WI38 (cell line): Measurements from ENCODE around the gene REV1.

Experiments
- H3K4me3 ChIP-seq: 2 replicates; pipeline ENCODE4 v1.5.1; 2011; ENCODE audit warnings: low read depth, mild to moderate bottlenecking, control low read depth, low read length
- TF ChIP-seq, protein P1 (sequence below): IDR thresholded peaks from 2 replicates; pipeline ENCODE4 v1.5.1; 2012; ENCODE audit warnings: low read depth, mild to moderate bottlenecking, control low read depth, low read length

Gene REV1

DNA sequence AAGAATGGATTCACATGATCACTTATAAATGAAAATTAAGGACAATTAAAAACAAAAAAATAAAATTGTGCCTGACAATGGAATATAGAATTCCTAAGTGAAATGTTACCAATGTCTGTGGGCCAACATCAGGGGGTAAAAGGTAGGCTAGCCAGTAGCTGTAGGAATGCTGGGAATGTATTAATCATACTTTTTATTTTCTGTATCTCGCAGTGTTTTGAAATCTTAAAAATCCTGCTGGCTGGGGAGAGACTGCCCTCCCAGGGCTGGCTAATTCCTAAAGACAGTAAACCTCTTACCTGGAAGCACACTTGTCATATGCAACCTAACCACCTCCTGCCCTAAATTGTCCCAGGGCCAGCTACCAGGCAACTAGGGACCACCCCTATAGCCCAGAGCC is 69.8 kb downstream of the REV1 start:
- TF ChIP-seq, protein P1, sequence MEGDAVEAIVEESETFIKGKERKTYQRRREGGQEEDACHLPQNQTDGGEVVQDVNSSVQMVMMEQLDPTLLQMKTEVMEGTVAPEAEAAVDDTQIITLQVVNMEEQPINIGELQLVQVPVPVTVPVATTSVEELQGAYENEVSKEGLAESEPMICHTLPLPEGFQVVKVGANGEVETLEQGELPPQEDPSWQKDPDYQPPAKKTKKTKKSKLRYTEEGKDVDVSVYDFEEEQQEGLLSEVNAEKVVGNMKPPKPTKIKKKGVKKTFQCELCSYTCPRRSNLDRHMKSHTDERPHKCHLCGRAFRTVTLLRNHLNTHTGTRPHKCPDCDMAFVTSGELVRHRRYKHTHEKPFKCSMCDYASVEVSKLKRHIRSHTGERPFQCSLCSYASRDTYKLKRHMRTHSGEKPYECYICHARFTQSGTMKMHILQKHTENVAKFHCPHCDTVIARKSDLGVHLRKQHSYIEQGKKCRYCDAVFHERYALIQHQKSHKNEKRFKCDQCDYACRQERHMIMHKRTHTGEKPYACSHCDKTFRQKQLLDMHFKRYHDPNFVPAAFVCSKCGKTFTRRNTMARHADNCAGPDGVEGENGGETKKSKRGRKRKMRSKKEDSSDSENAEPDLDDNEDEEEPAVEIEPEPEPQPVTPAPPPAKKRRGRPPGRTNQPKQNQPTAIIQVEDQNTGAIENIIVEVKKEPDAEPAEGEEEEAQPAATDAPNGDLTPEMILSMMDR, result no peak
- H3K4me3 ChIP-seq, result no peak overlapping the region

DNA sequence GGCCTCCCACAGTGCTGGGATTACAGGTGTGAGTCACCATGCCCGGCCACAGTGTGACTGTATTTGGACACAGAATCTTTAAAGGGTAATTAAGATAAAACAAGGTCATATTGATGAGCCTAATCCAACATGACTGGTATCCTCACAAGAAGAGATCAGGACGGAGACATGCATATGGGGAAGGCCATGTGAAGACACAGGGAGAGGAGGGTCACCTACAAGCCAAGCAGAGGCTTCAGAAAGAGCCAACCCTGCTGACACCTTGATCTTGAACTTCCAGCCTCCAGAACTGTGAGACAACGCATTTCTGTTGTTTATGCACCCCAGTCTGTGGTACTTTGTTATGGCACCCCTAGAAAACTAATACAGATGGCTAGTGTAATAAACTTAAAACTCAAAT is 72.4 kb downstream of the REV1 start:
- no peak overlapping the region for H3K4me3 ChIP-seq
- TF ChIP-seq, protein P1, result no peak

DNA sequence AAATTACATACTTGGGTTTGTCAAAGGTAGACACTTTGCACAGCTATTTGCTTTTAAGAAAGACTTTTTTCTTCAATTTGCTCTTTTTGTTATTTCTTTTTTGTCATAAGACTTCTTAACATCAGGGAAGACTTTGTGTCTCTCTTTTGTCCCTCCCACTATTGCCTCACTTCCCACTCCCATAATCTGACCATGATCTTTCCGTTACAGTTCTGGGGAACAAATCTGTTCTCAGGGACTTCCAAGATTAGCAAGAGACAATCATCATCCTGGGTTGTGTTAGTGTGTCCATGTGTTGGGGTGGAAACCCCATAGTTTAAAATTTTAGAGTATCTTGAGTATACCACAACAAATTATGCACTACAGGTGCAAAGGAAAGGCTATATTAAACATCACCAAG is 75.3 kb downstream of the REV1 start:
- H3K4me3 ChIP-seq, result no peak overlapping the region
- TF ChIP-seq, protein P1, result no peak

DNA sequence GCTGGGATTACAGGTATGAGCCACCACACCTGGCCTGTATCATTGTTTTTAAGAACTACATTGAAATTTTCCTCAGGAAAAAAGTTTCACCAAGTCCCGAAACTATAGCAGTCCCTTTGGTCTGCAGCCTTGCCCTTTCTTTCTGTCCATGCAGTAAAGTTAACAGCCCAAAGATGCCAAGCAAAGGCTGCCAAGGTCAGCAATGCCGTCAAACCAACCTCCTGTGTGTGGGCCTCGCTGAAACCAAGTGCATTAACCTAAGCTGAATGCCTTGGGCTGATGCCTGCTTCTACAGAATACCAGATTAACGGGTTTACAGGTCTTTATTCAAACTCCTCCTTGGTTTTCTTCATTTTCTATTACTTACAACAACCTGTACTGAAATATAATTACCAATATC is 79.5 kb downstream of the REV1 start:
- H3K4me3 ChIP-seq, result no peak overlapping the region
- TF ChIP-seq, protein P1, result no peak

DNA sequence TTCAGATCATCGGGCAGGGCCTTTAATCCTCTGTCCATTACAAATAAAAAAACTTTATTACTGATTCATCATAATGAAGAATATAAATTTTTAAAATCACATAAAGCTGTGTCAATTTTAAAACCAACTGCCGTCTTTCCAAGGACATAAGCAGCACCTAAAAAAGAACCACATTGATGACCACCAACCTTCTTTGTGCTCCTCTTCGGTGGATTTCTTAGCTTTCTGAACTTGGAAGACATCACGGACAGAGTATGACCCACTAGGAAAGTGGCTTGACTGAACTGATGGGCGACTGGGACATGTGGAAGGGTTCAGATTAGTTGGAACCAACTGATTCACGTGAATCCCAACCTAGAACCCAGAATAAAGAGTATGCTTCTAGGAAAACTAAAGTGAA is 83.7 kb downstream of the REV1 start:
- TF ChIP-seq, protein P1, result no peak

DNA sequence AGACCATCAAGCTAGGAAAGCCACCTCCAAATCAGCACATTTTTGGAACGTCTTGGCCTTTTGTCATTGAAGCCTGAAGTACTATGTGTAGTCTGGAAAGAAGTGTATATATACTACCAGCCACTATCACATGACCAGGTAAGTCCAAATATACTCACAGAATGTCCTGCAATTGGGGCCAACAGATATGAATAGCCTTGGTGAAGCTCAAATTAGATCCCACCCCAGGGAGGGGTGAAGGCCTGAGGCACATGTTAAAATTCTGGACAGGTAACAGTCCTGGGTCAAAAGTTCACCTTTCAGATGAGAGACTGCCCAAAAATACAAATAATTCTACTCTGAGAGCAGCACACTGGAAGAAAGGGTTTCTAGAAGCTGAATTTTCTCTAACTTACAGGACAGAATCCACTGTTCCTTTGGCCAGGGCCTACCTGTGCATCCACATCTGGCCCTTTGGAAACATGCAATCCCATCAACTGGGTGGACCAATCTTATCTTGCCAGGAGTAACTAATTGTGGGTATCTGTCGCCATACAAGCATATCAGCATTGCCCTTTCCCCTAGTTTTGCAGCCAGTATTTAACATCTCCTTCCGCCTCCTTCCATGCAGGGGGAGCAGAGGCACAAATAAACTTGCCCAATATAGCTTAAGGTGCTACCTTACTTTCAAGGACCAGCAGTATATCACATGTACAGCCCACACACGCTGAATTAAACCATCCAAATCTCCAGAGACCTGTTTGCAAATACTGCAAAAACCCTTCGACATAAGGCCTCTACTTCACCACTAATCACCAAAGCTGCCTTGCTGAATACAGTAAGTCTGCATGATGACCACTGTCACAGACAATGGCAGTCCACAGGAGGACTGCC is 84.8 kb downstream of the REV1 start:
- TF ChIP-seq, protein P1, result no peak
- H3K4me3 ChIP-seq, result no peak overlapping the region

More for the DNA sequence above, 83.7 kb downstream of the REV1 start:
- no peak overlapping the region for H3K4me3 ChIP-seq

DNA sequence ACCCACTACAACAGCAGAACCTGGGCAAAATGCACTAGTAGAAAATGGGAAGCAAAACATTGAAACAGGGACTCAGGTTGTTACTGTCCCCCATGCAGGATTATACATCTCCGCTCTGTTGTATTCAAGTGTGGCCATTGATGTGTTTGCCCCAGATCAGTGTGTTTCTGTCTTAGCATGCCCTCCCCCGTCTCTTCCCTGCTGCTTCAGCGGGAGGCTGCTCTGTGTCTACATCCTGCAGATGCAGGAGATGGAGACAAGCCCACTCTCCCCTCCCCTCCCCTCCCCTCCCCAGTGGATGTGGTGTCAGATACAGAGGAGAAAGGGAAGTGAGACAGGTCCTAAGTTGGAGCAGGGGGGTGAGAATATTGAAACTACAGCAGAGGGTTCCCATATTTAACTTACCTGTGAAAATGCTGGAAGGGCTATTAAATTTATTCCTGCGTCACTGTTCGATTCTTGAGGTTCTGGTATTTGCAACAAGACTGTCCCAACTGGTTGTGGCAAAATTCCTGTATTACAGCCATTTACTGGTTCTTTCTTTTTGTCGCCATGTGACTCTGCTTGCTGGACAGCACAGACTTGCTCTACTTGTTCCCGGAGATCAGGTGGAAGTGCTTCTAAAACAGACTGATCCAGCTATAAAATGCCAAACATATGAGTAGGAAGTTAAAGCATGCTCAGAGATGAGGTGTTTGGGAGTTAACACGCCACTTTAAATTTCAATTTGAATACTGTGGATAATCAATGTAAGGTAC is 85.6 kb downstream of the REV1 start:
- no peak overlapping the region for H3K4me3 ChIP-seq
- TF ChIP-seq, protein P1, result no peak
